Measurements from ENCODE around the gene ZNHIT2.

- TF ChIP-seq SP1 (IDR thresholded peaks at IDR 0.05) (no peak), ZNF384 (IDR thresholded peaks at IDR 0.05) (peak; percentile 74), BHLHE40 (IDR thresholded peaks at IDR 0.05; ENCODE audit: borderline replicate concordance) (no peak)
Measured at GRCh38 chr11:65095974-65096806, 21.3 kb downstream of the ZNHIT2 start, which contains the start of gene VPS51.

Measured in HEK293T (cell line).